ENCODE results near the gene EPS8L2. TPM values are rescaled to one million over a fixed set of nuclear protein-coding genes. Genes with fewer than 3 reads are reported as not detected.
A peak's percentile ranks its signal among the peaks of the same experiment; 100 is the strongest.

Gene EPS8L2
- total and polyA plus RNA-seq, 9 of the 15 experiments (the other 6 are each of a cell fraction or from before 2014, with no cell fraction given): 0.75 to 17.0 (median 3.7) TPM

GRCh38 chr11:694563-695287 lies 11.3 kb upstream of the EPS8L2 start, which contains the start of gene DEAF1:
TSS of gene DEAF1 (minus strand) at chr11:695222. CDS start at chr11:695047, 175 bp downstream.
- Histone ChIP-seq H2AFZ (ENCODE audit: low read depth, low read length) (peak within 1 kb of the TSS; percentile 94), H3K9me1 (ENCODE audit: control insufficient read depth, insufficient read depth, low read length) (peaks cover 4% of the 10 kb centered on the region), H3K36me3 (ENCODE audit: control insufficient read depth, insufficient read depth, low read length) (peaks cover 14% of the 10 kb centered on the region; the same call in 2 of the 3 replicates), H3K79me2 (ENCODE audit: control insufficient read depth, insufficient read depth, low read length) (peaks cover 71% of the 10 kb centered on the region), H3K27ac (ENCODE audit: extremely low read depth, low read depth, low read length) (peak within 1 kb of the TSS; percentile 96), H4K20me1 (replicated peaks; ENCODE audit: control insufficient read depth, insufficient read depth, low read length) (peaks cover 6% of the 10 kb centered on the region), H3K9ac (ENCODE audit: insufficient read depth in 1 of 2, low read depth in 2 of 2, low read length in 2 of 2) (peak within 1 kb of the TSS; percentile 92 to 96), H3K4me2 (ENCODE audit: insufficient read depth, low read length) (peak within 1 kb of the TSS; percentile 91), H3K27me3 (ENCODE audit: control insufficient read depth in 2 of 2, insufficient read depth in 2 of 2, low read length in 2 of 2) (no peaks in the 10 kb centered on the region), H3K4me1 (replicated peaks in 1 of 2; ENCODE audit: control insufficient read depth in 2 of 2, insufficient read depth in 2 of 2, low read length in 2 of 2) (peaks cover 40 to 73% of the 10 kb centered on the region in 2 experiments), H3K9me3 (replicated peaks; ENCODE audit: control insufficient read depth, insufficient read depth, low read depth, low read length) (no peaks in the 10 kb centered on the region), H3K4me3 (peak within 1 kb of the TSS; percentile 98)
- DNase-seq (ENCODE audit: extremely low read depth in 1 of 4, low spot score in 3 of 4) (peak; percentile 78 to 98 (median 86)), ATAC-seq (peak; percentile 90), FAIRE-seq (no peak)
- in situ Hi-C loops (cut with MboI) (no loop called here), intact Hi-C loops (cut with micrococcal nuclease) (loop anchor here (10.0 kb wide), 1 partner anchor 140 kb away; no protein-coding TSS in a partner anchor)
- WGBS (ENCODE audit: insufficient coverage, low coverage, missing lambda C conversion rate): under 1% methylated on average over 80 of the region's 103 CpGs
- no TSS peak for BruUV-seq (replicated peaks)
- POLR2A ChIA-PET: interaction anchor here (0.6 to 4.0 kb wide), 10 partner anchors 9 to 1314 kb away, joined by 3 to 25 read pairs (median 4); no protein-coding TSS in a partner anchor
- CTCF ChIA-PET (ENCODE audit: low intra/inter-chr PET ratio): interaction anchor here (2.3 kb wide), 1 partner anchor 33 kb away, joined by 8 read pairs; no protein-coding TSS in a partner anchor
- no peak for TF ChIP-seq KLF13 (tag; IDR thresholded peaks at IDR 0.05; ENCODE audit: borderline replicate concordance, low read depth)
- TF ChIP-seq PRPF4 (IDR thresholded peaks at IDR 0.05; ENCODE audit: insufficient read depth, low read depth, low read length, poor library complexity, severe bottlenecking): no peak
- no peak for TF ChIP-seq ZBTB8A (IDR thresholded peaks at IDR 0.05; ENCODE audit: partially characterized antibody)
- TF ChIP-seq ZSCAN29 (IDR thresholded peaks at IDR 0.05): no peak
- TF ChIP-seq TGIF2 (CRISPR knock-in tag; IDR thresholded peaks at IDR 0.05): no peak
- no peak for TF ChIP-seq NUFIP1 (IDR thresholded peaks at IDR 0.05; ENCODE audit: partially characterized antibody)
- TF ChIP-seq ZBTB9 (CRISPR knock-in tag; IDR thresholded peaks at IDR 0.05): peak; percentile 83
- TF ChIP-seq EHMT2 (IDR thresholded peaks at IDR 0.05): no peak
- TF ChIP-seq ZNF143 (CRISPR knock-in tag; IDR thresholded peaks at IDR 0.05): no peak
- TF ChIP-seq ZNF57 (CRISPR knock-in tag; IDR thresholded peaks at IDR 0.05): 0 out of 2 replicates have a peak, but pooled peaks have one; percentile 58
- no peak for TF ChIP-seq ZNF449 (CRISPR knock-in tag; IDR thresholded peaks at IDR 0.05)
- peak; percentile 75 for TF ChIP-seq POLR2G (IDR thresholded peaks at IDR 0.05; ENCODE audit: low read depth, low read length)
- no peak for TF ChIP-seq ZNF695 (CRISPR knock-in tag; IDR thresholded peaks at IDR 0.05)
- TF ChIP-seq TOE1 (IDR thresholded peaks at IDR 0.05; ENCODE audit: borderline replicate concordance): no peak
- no peak for TF ChIP-seq TOE1 (CRISPR knock-in tag; IDR thresholded peaks at IDR 0.05; ENCODE audit: borderline replicate concordance, low read depth)
- TF ChIP-seq ETV6 (IDR thresholded peaks at IDR 0.05; ENCODE audit: borderline replicate concordance in 1 of 2, low read depth in 2 of 2, low read length in 1 of 2): no peak
- peak; percentile 63; the same call in 1 of the 2 replicates for TF ChIP-seq ETV6 (CRISPR knock-in tag; IDR thresholded peaks at IDR 0.05; ENCODE audit: borderline replicate concordance)
- no peak for TF ChIP-seq ZNF174 (CRISPR knock-in tag; IDR thresholded peaks at IDR 0.05)
- no peak for TF ChIP-seq ZEB2 (IDR thresholded peaks at IDR 0.05)
- TF ChIP-seq DMBX1 (CRISPR knock-in tag; IDR thresholded peaks at IDR 0.05; ENCODE audit: borderline replicate concordance): peak; percentile 86
